ENCODE data around the gene SYNPR.

- TF ChIP-seq CTCF (IDR thresholded peaks at IDR 0.05) (no peak), POLR2A (IDR thresholded peaks at IDR 0.05; ENCODE audit: low read depth) (no peak), EP300 (IDR thresholded peaks at IDR 0.05) (no peak)
Observed at GRCh38 chr3:63290686-63291085, 12.6 kb downstream of the SYNPR start.
